Measurements from ENCODE around the gene PTPRN2. TPM values are rescaled to one million over a fixed set of nuclear protein-coding genes. Genes with fewer than 3 reads are reported as not detected.

PTPRN2 gene
- total and polyA plus RNA-seq, 5 experiments from 2014 or later: 0.69 to 1.5 (median 0.99) TPM

GRCh38 chr7:157544980-157545680 lies 1042.5 kb downstream of the PTPRN2 start:
- Mint-ChIP-seq H3K27ac (peak overlapping the region in 2 of 10 donors; percentile 25 to 53), H3K4me1 (peaks cover 0 to 19% (median 9%) of the 10 kb centered on the region in 4 donors), H3K9me3 (no peaks in the 10 kb centered on the region), H3K4me3 (no peak overlapping the region), H3K27me3 (peaks cover 0 to 16% (median 2%) of the 10 kb centered on the region in 5 donors), H3K36me3 (peaks cover 0 to 3% (median 2%) of the 10 kb centered on the region in 3 donors)
- DNase-seq (peak in 1 of 10 donors; percentile 35), ATAC-seq (no peak)
- POLR2A ChIA-PET: no interaction called here

GRCh38 chr7:157544226-157544625 lies 1043.4 kb downstream of the PTPRN2 start:
- Mint-ChIP-seq H3K36me3 (peaks cover 0 to 3% (median 2%) of the 10 kb centered on the region in 3 donors), H3K27me3 (peaks cover 0 to 10% (median 2%) of the 10 kb centered on the region in 5 donors), H3K4me3 (peak overlapping the region in 1 of 10 donors; percentile 34), H3K4me1 (peaks cover 0 to 19% (median 9%) of the 10 kb centered on the region in 4 donors), H3K9me3 (no peaks in the 10 kb centered on the region), H3K27ac (peak overlapping the region in 4 of 10 donors; percentile 28 to 52 (median 42))
- POLR2A ChIA-PET: no interaction called here
- ATAC-seq (no peak), DNase-seq (peak in 1 of 10 donors; percentile 46)

DNA sequence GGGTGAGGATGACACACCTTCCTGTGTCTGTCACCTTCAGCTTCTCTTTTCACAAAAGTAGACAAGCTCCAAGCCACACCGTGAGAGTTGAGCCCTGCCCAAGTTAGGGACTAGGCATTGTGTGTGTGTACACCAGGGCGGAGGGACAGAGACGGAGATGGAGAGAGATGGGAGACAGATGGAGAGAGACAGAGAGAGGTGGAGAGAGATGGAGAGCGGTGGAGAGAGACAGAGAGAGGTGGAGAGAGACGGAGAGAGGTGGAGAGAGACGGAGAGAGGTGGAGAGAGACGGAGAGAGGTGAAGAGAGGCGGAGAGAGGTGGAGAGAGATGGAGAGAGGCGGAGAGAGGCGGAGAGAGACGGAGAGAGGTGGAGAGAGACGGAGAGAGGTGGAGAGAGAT lies 1043.8 kb downstream of the PTPRN2 start:
- H3K4me3 Mint-ChIP-seq: no peak overlapping the region
- peaks cover 0 to 10% (median 2%) of the 10 kb centered on the region in 5 donors for H3K27me3 Mint-ChIP-seq
- no peak for ATAC-seq
- H3K27ac Mint-ChIP-seq: peak overlapping the region in 1 of 10 donors; percentile 48
- H3K36me3 Mint-ChIP-seq: peaks cover 0 to 2% (median 0%) of the 10 kb centered on the region in 3 donors
- no peaks in the 10 kb centered on the region for H3K9me3 Mint-ChIP-seq
- DNase-seq: peak in 1 of 10 donors; percentile 10
- POLR2A ChIA-PET: no interaction called here
- peaks cover 0 to 19% (median 9%) of the 10 kb centered on the region in 4 donors for H3K4me1 Mint-ChIP-seq

- POLR2A ChIA-PET: no interaction called here
- H3K9me3 Mint-ChIP-seq: no peaks in the 10 kb centered on the region
- peaks cover 0 to 19% (median 9%) of the 10 kb centered on the region in 4 donors for H3K4me1 Mint-ChIP-seq
- DNase-seq (peak in 1 of 10 donors; percentile 56), ATAC-seq (no peak)
- H3K27ac Mint-ChIP-seq: peak overlapping the region in 1 of 10 donors; percentile 48
- H3K4me3 Mint-ChIP-seq: no peak overlapping the region
- H3K27me3 Mint-ChIP-seq: peaks cover 0 to 13% (median 5%) of the 10 kb centered on the region in 5 donors
- peaks cover 0 to 2% (median 0%) of the 10 kb centered on the region in 3 donors for H3K36me3 Mint-ChIP-seq
These were observed 1044.3 kb downstream of the PTPRN2 start for GRCh38 chr7:157543276-157543675.

DNA sequence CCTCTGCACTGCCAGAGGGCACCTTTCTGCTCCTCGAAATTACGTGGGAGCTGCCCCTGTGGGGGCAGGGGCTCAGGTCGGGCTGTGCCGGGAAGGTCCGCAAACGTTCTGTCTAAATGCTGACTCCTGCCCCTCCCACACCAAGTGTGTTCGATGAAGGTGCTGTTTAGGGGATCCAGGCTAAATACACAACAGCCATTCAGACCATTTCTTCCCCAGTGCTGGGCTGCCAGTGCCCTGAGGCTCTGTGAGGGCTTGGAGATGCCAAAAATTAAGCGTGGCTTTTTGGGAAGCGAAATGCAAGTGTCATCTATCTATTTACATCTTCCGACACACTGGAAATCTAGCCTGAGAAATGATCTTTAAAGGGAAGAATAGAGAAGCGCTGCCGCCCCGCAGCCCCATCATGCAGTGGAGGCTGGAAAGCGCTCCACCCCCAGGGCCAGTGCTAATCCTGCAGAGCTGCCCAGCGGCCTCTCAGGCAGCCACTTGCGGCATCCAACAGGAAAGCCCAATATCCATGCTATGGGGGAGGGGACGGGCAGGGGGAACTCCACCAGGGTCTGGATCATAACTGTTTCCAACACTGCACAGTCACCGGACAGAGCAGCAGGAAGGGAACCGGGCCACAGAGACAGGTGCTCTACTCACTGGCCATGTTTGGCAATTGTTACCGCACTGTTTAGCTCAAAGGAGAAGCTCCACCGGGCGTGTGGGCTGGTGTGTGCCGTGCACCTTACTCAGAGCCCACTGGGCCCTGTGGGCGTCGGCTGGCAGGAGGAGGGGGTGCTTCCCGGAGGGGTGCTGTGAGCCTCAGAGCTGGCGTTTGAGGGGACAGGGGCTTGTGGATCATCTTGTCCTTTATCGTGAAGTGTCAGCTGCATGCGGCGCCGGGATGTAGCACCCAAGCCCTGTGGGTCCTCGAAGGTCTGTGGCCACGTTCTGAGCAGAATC lies 1045.3 kb downstream of the PTPRN2 start:
- Mint-ChIP-seq H3K9me3 (no peaks in the 10 kb centered on the region), H3K27me3 (peaks cover 0 to 20% (median 5%) of the 10 kb centered on the region in 5 donors), H3K4me3 (no peak overlapping the region), H3K36me3 (no peaks in the 10 kb centered on the region), H3K27ac (no peak overlapping the region), H3K4me1 (peaks cover 0 to 19% (median 9%) of the 10 kb centered on the region in 4 donors)
- DNase-seq (peak in 1 of 10 donors; percentile 58), ATAC-seq (no peak)
- POLR2A ChIA-PET: no interaction called here

- H3K4me3 Mint-ChIP-seq: no peak overlapping the region
- ATAC-seq (no peak), DNase-seq (peak in 1 of 10 donors; percentile 47)
- no peak overlapping the region for H3K27ac Mint-ChIP-seq
- H3K4me1 Mint-ChIP-seq: peaks cover 0 to 19% (median 9%) of the 10 kb centered on the region in 4 donors
- peaks cover 0 to 20% (median 5%) of the 10 kb centered on the region in 5 donors for H3K27me3 Mint-ChIP-seq
- H3K36me3 Mint-ChIP-seq: peaks cover 0 to 2% (median 0%) of the 10 kb centered on the region in 3 donors
- POLR2A ChIA-PET: no interaction called here
- no peaks in the 10 kb centered on the region for H3K9me3 Mint-ChIP-seq
These were observed 1046.1 kb downstream of the PTPRN2 start for GRCh38 chr7:157541295-157542067.

DNA sequence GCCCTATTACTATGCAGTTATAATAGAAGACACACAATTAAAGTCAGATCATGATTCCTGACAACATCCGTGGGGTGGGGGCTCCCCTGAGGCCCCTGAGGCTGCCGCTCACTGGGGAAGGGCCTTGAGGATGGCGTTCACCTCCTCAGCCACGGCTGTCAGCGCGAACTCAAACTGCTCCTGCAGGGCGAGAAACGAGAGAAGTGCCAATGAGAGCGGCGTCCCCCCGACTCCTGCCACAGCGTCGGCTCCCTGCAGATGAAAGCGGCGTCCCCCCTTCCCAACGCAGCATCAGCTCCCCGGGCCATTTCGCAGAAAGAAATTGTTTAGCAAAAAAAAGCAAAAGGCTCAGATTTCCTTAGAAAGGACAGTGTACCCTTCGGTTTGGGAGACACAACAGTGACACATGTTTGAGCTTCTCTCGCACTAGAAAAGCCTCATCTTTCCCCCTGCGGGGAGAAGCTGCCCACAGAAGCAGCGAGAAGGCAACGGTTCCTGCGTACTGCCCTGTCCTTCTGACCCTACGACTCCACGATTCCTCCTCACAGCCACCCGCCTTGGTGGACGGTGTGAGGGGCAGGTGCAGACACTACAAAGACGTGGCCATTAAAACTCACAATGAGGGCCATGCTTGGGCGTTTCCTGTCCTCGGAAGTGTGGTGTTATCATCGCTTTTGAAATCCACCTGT lies 1046.9 kb downstream of the PTPRN2 start:
- H3K27me3 Mint-ChIP-seq: peaks cover 0 to 20% (median 5%) of the 10 kb centered on the region in 5 donors
- H3K9me3 Mint-ChIP-seq: no peaks in the 10 kb centered on the region
- peaks cover 0 to 19% (median 9%) of the 10 kb centered on the region in 4 donors for H3K4me1 Mint-ChIP-seq
- DNase-seq: peak in 1 of 10 donors; percentile 28
- no peak for ATAC-seq
- POLR2A ChIA-PET: no interaction called here
- H3K36me3 Mint-ChIP-seq: peaks cover 0 to 2% (median 0%) of the 10 kb centered on the region in 3 donors
- no peak overlapping the region for H3K27ac Mint-ChIP-seq
- no peak overlapping the region for H3K4me3 Mint-ChIP-seq

DNA sequence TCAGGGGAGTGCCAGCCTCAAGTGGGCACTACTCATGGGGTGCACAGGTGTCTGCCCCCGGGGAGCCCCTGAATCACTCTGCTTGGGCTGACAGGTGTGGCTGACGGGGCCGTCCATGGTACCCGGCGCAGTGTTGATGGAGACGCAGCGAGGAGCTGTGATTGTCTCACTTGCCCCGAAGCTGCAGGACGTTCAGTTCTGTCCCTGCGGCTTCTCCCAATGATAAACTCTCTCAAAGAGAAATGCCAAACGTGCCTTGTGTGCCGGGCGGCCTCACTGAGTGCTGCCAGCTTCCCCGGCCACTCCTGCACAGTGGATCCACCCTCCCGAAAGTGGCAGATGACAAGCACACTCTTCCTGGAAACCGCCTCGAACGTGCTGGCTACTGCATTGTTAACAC lies 1047.6 kb downstream of the PTPRN2 start:
- Mint-ChIP-seq H3K4me1 (peaks cover 0 to 15% (median 8%) of the 10 kb centered on the region in 4 donors), H3K4me3 (no peak overlapping the region), H3K27ac (no peak overlapping the region), H3K36me3 (peaks cover 0 to 2% (median 0%) of the 10 kb centered on the region in 3 donors), H3K9me3 (no peaks in the 10 kb centered on the region), H3K27me3 (peaks cover 0 to 20% (median 5%) of the 10 kb centered on the region in 5 donors)
- DNase-seq (peak in 1 of 10 donors; percentile 45), ATAC-seq (no peak)
- POLR2A ChIA-PET: no interaction called here

DNA sequence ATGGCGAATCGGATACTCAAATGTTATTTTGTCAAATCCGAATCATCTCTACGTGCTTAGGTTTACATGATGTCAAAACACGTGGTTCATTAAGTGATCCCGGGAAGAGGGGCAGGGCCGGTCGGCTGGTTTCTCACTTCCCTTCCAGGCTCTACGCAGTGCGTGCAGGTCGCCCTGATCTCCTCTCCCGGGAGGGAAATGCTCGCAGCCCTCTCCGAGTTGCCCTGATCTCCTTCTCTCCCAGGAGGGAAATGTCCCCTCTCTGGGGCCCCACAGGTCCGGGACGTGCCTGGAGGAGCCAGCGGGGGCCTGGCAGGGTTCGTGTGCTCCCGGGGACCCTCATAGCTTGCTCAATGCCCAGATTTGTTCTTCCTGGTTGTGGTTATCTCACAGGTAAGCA lies 1048.1 kb downstream of the PTPRN2 start:
- no peak for ATAC-seq
- H3K27ac Mint-ChIP-seq: no peak overlapping the region
- DNase-seq: peak in 1 of 10 donors; percentile 43
- H3K36me3 Mint-ChIP-seq: peaks cover 0 to 2% (median 0%) of the 10 kb centered on the region in 3 donors
- H3K27me3 Mint-ChIP-seq: peaks cover 0 to 20% (median 5%) of the 10 kb centered on the region in 5 donors
- peaks cover 0 to 10% (median 4%) of the 10 kb centered on the region in 4 donors for H3K4me1 Mint-ChIP-seq
- H3K4me3 Mint-ChIP-seq: no peak overlapping the region
- POLR2A ChIA-PET: no interaction called here
- peaks cover 0 to under 1% (median 0%) of the 10 kb centered on the region in 9 donors for H3K9me3 Mint-ChIP-seq

- Mint-ChIP-seq H3K4me1 (peaks cover 0 to 2% (median under 1%) of the 10 kb centered on the region in 4 donors), H3K27ac (no peak overlapping the region), H3K27me3 (peaks cover 0 to 20% (median 5%) of the 10 kb centered on the region in 5 donors), H3K36me3 (peaks cover 0 to 2% (median 0%) of the 10 kb centered on the region in 3 donors), H3K4me3 (no peak overlapping the region), H3K9me3 (peaks cover 0 to 6% (median 0%) of the 10 kb centered on the region in 9 donors)
- ATAC-seq (no peak), DNase-seq (peak in 1 of 10 donors; percentile 19)
- POLR2A ChIA-PET: no interaction called here
These were observed 1048.9 kb downstream of the PTPRN2 start for GRCh38 chr7:157538735-157539134.

GRCh38 chr7:157538321-157538720 lies 1049.3 kb downstream of the PTPRN2 start:
- Mint-ChIP-seq H3K36me3 (peaks cover 0 to 2% (median 2%) of the 10 kb centered on the region in 3 donors), H3K27ac (peak overlapping the region in 1 of 10 donors; percentile 50), H3K4me1 (no peaks in the 10 kb centered on the region), H3K4me3 (no peak overlapping the region), H3K27me3 (peaks cover 0 to 20% (median 5%) of the 10 kb centered on the region in 5 donors), H3K9me3 (peaks cover 0 to 11% (median 4%) of the 10 kb centered on the region in 9 donors)
- peak in 1 of 10 donors; percentile 26 for DNase-seq
- ATAC-seq: no peak
- POLR2A ChIA-PET: no interaction called here

Measured in naive thymus-derived CD8-positive, alpha-beta T cell (primary cell).